WERI-Rb-1 (cell line): ENCODE data around the gene INPP4A.

ENCODE experiments used
- DNase-seq: peaks from one replicate; pipeline ENCODE4 v3.0.0-alpha.2; 2020
- H3K27ac ChIP-seq: fragments of 250-450 bp; sonication (Bioruptor Pico); 2 replicates; pipeline ENCODE4 v1.5.1; 2020; ENCODE audit warnings: mild to moderate bottlenecking, moderate library complexity
- H3K27me3 ChIP-seq: fragments of 250-450 bp; sonication (Bioruptor Pico); 2 replicates; pipeline ENCODE4 v1.5.1; 2021; ENCODE audit warnings: mild to moderate bottlenecking, low read depth, moderate library complexity; ENCODE audit not compliant: insufficient read depth, severe bottlenecking
- H3K36me3 ChIP-seq: fragments of 250-450 bp; sonication (Bioruptor Pico); 2 replicates; pipeline ENCODE4 v1.5.1; 2020; ENCODE audit warnings: mild to moderate bottlenecking, moderate library complexity
- H3K4me3 ChIP-seq: 2 replicates; pipeline ENCODE4 v1.5.1; 2011; ENCODE audit warnings: low read depth, mild to moderate bottlenecking, control low read depth, low read length
- H3K9me3 ChIP-seq: fragments of 250-450 bp; sonication (Bioruptor Pico); 2 replicates; pipeline ENCODE4 v1.5.1; 2021; ENCODE audit warnings: mild to moderate bottlenecking, moderate library complexity; ENCODE audit not compliant: severe bottlenecking
- TF ChIP-seq, protein P1 (sequence below): IDR thresholded peaks from 2 replicates; pipeline ENCODE4 v1.5.1; 2011; ENCODE audit warnings: low read depth, mild to moderate bottlenecking, control low read depth, inconsistent platforms, low read length

The INPP4A gene

DNA sequence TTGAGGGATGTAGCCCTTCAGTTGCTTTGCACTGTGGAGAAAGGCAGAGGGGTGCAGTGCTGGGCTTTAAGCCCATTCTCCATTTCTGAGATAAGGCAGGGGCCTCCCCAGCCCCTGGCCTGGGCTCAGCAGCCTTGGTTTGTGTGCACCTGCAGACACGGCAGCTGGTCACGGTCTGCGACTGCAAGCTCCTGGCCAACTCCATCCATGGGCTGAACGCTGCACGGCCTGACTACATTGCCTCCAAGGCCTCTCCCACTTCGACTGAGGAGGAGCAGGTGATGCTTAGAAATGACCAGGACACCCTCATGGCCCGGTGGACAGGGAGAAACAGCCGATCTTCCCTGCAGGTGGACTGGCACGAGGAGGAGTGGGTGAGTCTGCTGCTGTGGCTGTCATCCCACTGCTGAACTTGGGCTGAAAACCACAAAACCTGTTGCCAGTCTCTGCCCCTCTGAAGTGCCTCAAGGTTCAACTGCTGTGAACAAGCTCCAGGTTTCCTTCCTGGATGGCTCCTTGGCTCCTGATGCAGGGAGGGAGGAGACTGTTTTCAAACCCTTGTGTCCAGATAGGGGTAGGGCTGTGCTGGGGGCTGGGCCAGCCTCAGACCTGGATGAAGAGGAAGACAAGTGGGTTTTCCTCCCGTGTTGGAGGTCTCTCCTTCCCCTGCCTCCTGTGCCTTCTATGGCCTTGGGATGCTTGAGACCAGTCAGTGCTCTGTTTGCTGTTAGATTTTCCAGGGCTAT, 109.6 kb downstream of the INPP4A start:
- Histone ChIP-seq H3K4me3 (no peak overlapping the region), H3K36me3 (peaks cover 18% of the 10 kb centered on the region), H3K27me3 (no peaks in the 10 kb centered on the region), H3K27ac (no peak overlapping the region), H3K9me3 (no peaks in the 10 kb centered on the region)
- TF ChIP-seq, protein P1, sequence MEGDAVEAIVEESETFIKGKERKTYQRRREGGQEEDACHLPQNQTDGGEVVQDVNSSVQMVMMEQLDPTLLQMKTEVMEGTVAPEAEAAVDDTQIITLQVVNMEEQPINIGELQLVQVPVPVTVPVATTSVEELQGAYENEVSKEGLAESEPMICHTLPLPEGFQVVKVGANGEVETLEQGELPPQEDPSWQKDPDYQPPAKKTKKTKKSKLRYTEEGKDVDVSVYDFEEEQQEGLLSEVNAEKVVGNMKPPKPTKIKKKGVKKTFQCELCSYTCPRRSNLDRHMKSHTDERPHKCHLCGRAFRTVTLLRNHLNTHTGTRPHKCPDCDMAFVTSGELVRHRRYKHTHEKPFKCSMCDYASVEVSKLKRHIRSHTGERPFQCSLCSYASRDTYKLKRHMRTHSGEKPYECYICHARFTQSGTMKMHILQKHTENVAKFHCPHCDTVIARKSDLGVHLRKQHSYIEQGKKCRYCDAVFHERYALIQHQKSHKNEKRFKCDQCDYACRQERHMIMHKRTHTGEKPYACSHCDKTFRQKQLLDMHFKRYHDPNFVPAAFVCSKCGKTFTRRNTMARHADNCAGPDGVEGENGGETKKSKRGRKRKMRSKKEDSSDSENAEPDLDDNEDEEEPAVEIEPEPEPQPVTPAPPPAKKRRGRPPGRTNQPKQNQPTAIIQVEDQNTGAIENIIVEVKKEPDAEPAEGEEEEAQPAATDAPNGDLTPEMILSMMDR: no peak
- DNase-seq: no peak

DNA sequence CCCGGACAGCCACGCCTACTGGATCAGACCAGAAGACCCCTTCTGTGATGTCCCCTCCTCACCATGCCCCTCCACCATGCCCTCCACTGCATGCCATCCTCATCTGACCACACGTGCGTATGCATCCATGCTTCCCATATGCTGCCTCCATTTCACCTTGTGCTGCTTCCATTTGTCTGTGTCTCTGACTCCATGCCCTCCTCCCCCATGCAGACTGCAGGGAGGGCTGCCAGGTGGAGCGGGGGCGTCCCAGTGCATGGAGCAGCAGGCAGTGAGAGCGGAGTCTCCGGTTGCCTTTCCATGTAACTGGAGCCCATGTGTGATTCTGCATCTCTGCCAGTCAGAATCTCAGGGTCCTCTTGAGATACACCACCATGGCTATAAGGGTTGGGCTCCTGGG, 111.0 kb downstream of the INPP4A start:
- TF ChIP-seq, protein P1: no peak
- H3K27me3 ChIP-seq: no peaks in the 10 kb centered on the region
- no peak overlapping the region for H3K4me3 ChIP-seq
- DNase-seq: no peak
- H3K36me3 ChIP-seq: peaks cover 18% of the 10 kb centered on the region
- no peak overlapping the region for H3K27ac ChIP-seq
- H3K9me3 ChIP-seq: no peaks in the 10 kb centered on the region

DNA sequence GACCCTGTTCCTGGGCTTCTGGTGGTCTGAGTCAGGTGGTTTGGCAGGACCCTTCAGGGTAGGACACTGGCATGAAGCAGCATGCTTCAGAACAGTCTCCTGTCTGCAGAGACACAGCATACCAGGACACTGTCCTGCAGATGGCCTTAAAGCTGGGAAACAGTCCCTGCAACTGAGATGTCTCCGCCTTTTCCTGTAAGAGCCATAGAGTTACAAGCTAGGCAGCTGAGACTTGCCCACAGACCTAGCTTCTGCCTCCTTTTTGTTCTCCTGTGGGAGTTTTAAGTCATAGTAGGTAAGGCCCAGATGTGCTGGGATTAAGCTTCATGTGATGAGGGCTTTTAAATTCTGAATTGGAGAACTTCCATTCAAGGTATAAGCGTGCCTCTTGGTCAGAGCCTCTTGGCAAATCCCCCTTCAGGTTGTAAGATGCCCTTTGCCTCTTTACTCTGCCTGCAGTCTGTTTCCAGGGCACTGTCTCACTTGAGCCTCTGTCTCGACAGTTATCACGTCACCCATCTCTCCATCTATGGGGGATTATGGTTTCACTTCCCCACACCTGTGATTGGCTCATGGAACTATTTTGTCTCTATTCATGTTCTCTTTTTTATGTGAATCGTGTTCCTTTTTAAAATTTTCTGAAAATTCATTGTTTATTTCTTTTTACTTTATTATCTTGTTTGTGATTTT, 111.8 kb downstream of the INPP4A start:
- no peaks in the 10 kb centered on the region for H3K27me3 ChIP-seq
- TF ChIP-seq, protein P1: no peak
- no peak overlapping the region for H3K27ac ChIP-seq
- H3K4me3 ChIP-seq: no peak overlapping the region
- peaks cover 18% of the 10 kb centered on the region for H3K36me3 ChIP-seq
- DNase-seq: no peak
- no peaks in the 10 kb centered on the region for H3K9me3 ChIP-seq

DNA sequence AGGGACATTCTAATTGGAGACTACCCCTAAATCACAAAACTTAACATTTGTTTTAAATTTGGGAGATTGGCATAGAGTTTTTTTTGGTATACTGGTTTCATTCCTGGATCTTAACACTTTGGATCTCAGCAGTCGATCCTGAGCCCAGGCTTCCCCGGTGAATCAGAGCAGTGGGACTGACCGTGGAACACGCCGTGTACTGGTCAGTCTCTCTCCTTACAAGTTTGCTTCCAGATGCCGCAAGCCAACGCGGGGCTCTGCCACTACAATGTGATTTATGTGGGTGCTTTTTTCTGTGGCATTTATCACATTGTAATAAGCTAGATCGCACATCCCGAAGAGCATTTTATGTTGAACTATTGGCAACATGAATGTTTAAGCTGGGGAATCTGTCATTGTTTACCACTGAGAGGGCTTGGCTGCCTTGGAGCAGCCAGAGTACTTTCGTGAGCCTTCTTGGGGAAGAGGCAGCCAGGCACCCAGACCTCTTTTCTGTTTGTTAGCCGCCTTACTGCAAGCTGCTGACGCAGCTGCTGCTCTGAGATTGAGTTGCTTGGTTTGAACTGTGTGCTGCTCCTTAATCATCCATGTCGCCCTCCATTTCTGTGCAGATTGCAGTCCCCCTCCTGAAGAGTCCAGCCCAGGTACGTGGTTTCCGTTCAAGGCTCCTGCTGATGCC, 114.3 kb downstream of the INPP4A start:
- Histone ChIP-seq H3K4me3 (no peak overlapping the region), H3K27ac (no peak overlapping the region), H3K9me3 (no peaks in the 10 kb centered on the region), H3K36me3 (peaks cover 4% of the 10 kb centered on the region; the same call in 1 of the 2 replicates), H3K27me3 (no peaks in the 10 kb centered on the region)
- no peak for DNase-seq
- TF ChIP-seq, protein P1: no peak

DNA sequence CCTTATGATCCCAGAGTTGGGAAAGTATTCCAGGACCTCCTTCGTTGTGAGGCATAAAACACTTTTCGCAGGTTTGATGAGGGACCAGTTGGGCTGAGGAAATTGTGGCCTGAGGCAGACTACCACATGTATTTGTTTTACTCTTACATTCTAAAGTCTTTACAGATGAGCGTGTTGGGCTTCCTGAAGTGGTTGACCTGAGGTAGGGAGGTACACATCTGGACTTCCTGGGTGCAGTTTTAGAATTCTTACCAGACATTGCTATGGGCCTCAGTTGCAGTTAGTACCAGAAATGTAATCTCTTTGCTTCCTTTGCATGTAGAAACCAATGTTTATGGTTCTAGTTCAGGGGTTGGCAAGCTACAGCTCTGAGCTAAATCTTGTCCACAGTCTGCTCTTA, 114.9 kb downstream of the INPP4A start:
- Histone ChIP-seq H3K4me3 (no peak overlapping the region), H3K9me3 (no peaks in the 10 kb centered on the region), H3K36me3 (peaks cover 5% of the 10 kb centered on the region; the same call in 1 of the 2 replicates), H3K27me3 (no peaks in the 10 kb centered on the region), H3K27ac (no peak overlapping the region)
- no peak for DNase-seq
- TF ChIP-seq, protein P1: no peak
